A673 (cell line): ENCODE data around the gene ABLIM3. TPM values are rescaled to one million over a fixed set of nuclear protein-coding genes. Genes with fewer than 3 reads are reported as not detected.

ENCODE experiments used
- BruUV-seq: library from RNA; stranded (reverse); fragments of 400-500 nt; replicated peaks from 2 replicates; lab custom pipeline; 2021; lab: Mats Ljungman, UMichigan
- CTCF ChIA-PET: fragments of 300-600 bp; sonication (Branson Sonifier 250); formaldehyde crosslinking; loops from one replicate; lab custom pipeline; 2022; ENCODE audit warnings: antibody characterized with exemption; lab: Charles Lee
- POLR2A ChIA-PET: fragments of 300-600 bp; sonication (Branson Sonifier 250); formaldehyde crosslinking; loops from one replicate; lab custom pipeline; 2022; ENCODE audit warnings: antibody characterized with exemption; ENCODE audit not compliant: low non-redundant PET; lab: Charles Lee
- DNase-seq: peaks from one replicate; pipeline ENCODE4 v3.0.0-alpha.2; 2015; ENCODE audit warnings: low spot score
- H3K27ac ChIP-seq: fragments of 200-600 bp; sonication (generic); 2 replicates; pipeline ENCODE4 v1.5.1; 2016; ENCODE audit warnings: mixed run types, low read depth, mild to moderate bottlenecking, mixed read lengths, antibody characterized with exemption, low read length; ENCODE audit not compliant: poor library complexity, severe bottlenecking
- H3K27me3 ChIP-seq: fragments of 200-600 bp; sonication (generic); replicated peaks from 2 replicates; pipeline ENCODE4 v1.6.1; 2017; ENCODE audit warnings: mixed run types, low read depth, mild to moderate bottlenecking, mixed read lengths, antibody characterized with exemption, low read length; ENCODE audit not compliant: insufficient read depth, poor library complexity
- H3K36me3 ChIP-seq: fragments of 200-600 bp; sonication (generic); 2 replicates; pipeline ENCODE4 v1.6.1; 2016; ENCODE audit warnings: mixed run types, mild to moderate bottlenecking, mixed read lengths, antibody characterized with exemption, low read length; ENCODE audit not compliant: insufficient read depth, poor library complexity, severe bottlenecking
- H3K4me1 ChIP-seq: fragments of 200-600 bp; sonication (generic); 2 replicates; pipeline ENCODE4 v1.6.1; 2017; ENCODE audit warnings: mixed run types, mild to moderate bottlenecking, mixed read lengths, antibody characterized with exemption, low read length; ENCODE audit not compliant: insufficient read depth, poor library complexity, severe bottlenecking
- H3K4me3 ChIP-seq: fragments of 200-600 bp; sonication (generic); 2 replicates; pipeline ENCODE4 v1.5.1; 2016; ENCODE audit warnings: low read depth, mixed run types, mild to moderate bottlenecking, mixed read lengths, low read length; ENCODE audit not compliant: poor library complexity, severe bottlenecking
- H3K9me3 ChIP-seq: fragments of 200-600 bp; sonication (generic); 2 replicates; pipeline ENCODE4 v1.6.1; 2016; ENCODE audit warnings: mixed run types, low read depth, mild to moderate bottlenecking, mixed read lengths, antibody characterized with exemption, low read length; ENCODE audit not compliant: poor library complexity, severe bottlenecking
- CTCF ChIP-seq: fragments of 300-800, 200-600 bp; sonication (generic); conservative IDR thresholded peaks from 2 replicates; pipeline ENCODE4 v1.5.1; 2017; ENCODE audit warnings: low read depth, mild to moderate bottlenecking, antibody characterized with exemption, low read length, moderate library complexity, mixed read lengths
- EZH2 ChIP-seq: fragments of 200-600 bp; sonication (generic); IDR thresholded peaks from 2 replicates; pipeline ENCODE4 v1.6.1; 2017; ENCODE audit warnings: borderline replicate concordance, low read depth, mild to moderate bottlenecking, mixed read lengths, antibody characterized with exemption, low read length; ENCODE audit not compliant: poor library complexity, severe bottlenecking
- intact Hi-C: fragments of 100-400 bp; cut with micrococcal nuclease; formaldehyde crosslinking; loops from one replicate; pipeline ENCODE4 v1.10.0; 2022; ENCODE audit not compliant: unreplicated experiment
- total RNA-seq: library from RNA; stranded (reverse); gene quantifications from 2 replicates; pipeline ENCODE4 v1.2.3, GENCODE V29; 2021

Gene ABLIM3
- total RNA-seq, 1 experiment from 2014 or later, result not detected

- intact Hi-C loops, result no loop called here
- Histone ChIP-seq H3K4me3 (no peak overlapping the region), H3K27ac (no peak overlapping the region), H3K4me1 (no peaks in the 10 kb centered on the region), H3K27me3 (peaks cover 31% of the 10 kb centered on the region), H3K9me3 (no peaks in the 10 kb centered on the region), H3K36me3 (no peaks in the 10 kb centered on the region)
- no peak for DNase-seq
- ChIA-PET CTCF (no interaction called here), POLR2A (no interaction called here)
- TF ChIP-seq EZH2, result no peak
- no peak for TF ChIP-seq CTCF
- no TSS peak for BruUV-seq
These were observed 54.7 kb downstream of the ABLIM3 start for GRCh38 chr5:149195962-149196361.

GRCh38 chr5:149198148-149198547, 56.9 kb downstream of the ABLIM3 start:
- CTCF ChIA-PET, result no interaction called here
- no peaks in the 10 kb centered on the region for H3K4me1 ChIP-seq
- intact Hi-C loops, result no loop called here
- TF ChIP-seq EZH2, result no peak
- TF ChIP-seq CTCF, result no peak
- H3K4me3 ChIP-seq, result no peak overlapping the region
- peaks cover 13% of the 10 kb centered on the region for H3K27me3 ChIP-seq
- H3K27ac ChIP-seq, result no peak overlapping the region
- DNase-seq, result no peak
- no TSS peak for BruUV-seq
- POLR2A ChIA-PET, result no interaction called here
- H3K9me3 ChIP-seq, result no peaks in the 10 kb centered on the region
- H3K36me3 ChIP-seq, result no peaks in the 10 kb centered on the region

- no peaks in the 10 kb centered on the region for H3K9me3 ChIP-seq
- no peak overlapping the region for H3K27ac ChIP-seq
- H3K4me1 ChIP-seq, result no peaks in the 10 kb centered on the region
- no peak for DNase-seq
- CTCF ChIA-PET, result no interaction called here
- POLR2A ChIA-PET, result no interaction called here
- BruUV-seq, result no TSS peak
- H3K4me3 ChIP-seq, result no peak overlapping the region
- intact Hi-C loops, result no loop called here
- TF ChIP-seq CTCF (no peak), EZH2 (no peak)
- H3K36me3 ChIP-seq, result no peaks in the 10 kb centered on the region
- H3K27me3 ChIP-seq, result peaks cover 11% of the 10 kb centered on the region
These were observed 59.1 kb downstream of the ABLIM3 start for GRCh38 chr5:149200355-149200754.
